Left ventricle myocardium inferior (tissue), 1 donor: Measurements from ENCODE around the gene ZNF438. TPM values are rescaled to one million over a fixed set of nuclear protein-coding genes. Genes with fewer than 3 reads are reported as not detected.
"Not testable (repeated sequence)": the region's sequence is repeated elsewhere in the genome, so short reads cannot be mapped to it uniquely, and the experiment has no call there.

ENCODE experiments used
- DNase-seq: peaks from one replicate; pipeline ENCODE4 v3.0.0-alpha.2; 2020
- H3K27ac ChIP-seq: fragments of 200-600 bp; replicated peaks from 2 replicates; pipeline ENCODE4 v1.8.0; 2021
- H3K27me3 ChIP-seq: fragments of 200-600 bp; 2 replicates; pipeline ENCODE4 v1.8.0; 2021; ENCODE audit warnings: low read depth
- H3K36me3 ChIP-seq: fragments of 200-600 bp; 2 replicates; pipeline ENCODE4 v1.8.0; 2021
- H3K4me1 ChIP-seq: fragments of 200-600 bp; 2 replicates; pipeline ENCODE4 v1.8.0; 2021
- H3K4me3 ChIP-seq: fragments of 200-600 bp; 2 replicates; pipeline ENCODE4 v1.8.0; 2021; ENCODE audit warnings: mild to moderate bottlenecking, moderate library complexity
- H3K9me3 ChIP-seq: fragments of 200-600 bp; replicated peaks from 2 replicates; pipeline ENCODE4 v1.8.0; 2021
- intact Hi-C: fragments of 100-400 bp; cut with micrococcal nuclease; formaldehyde crosslinking; loops from one replicate; pipeline ENCODE4 v1.11.0; 2022
- total RNA-seq: library from RNA; stranded (reverse); fragmentation: NEBNext Ultra II Directional; extraction: Animal tissue kit (Norgen Biotek cat#: 25700); gene quantifications from one replicate; pipeline ENCODE4 v1.2.1, GENCODE V29; 2021
- TF ChIP-seq, protein P1 (sequence below): fragments of 200-600 bp; IDR thresholded peaks from 2 replicates; pipeline ENCODE4 v1.8.0; 2021; ENCODE audit warnings: antibody characterized with exemption, mild to moderate bottlenecking, borderline replicate concordance
- donor health status: DM: no; HTN: yes; CAD: no; lungs with severe emphysema.

Gene ZNF438
- total RNA-seq, 1 donor from 2014 or later, result 13.2 TPM

DNA sequence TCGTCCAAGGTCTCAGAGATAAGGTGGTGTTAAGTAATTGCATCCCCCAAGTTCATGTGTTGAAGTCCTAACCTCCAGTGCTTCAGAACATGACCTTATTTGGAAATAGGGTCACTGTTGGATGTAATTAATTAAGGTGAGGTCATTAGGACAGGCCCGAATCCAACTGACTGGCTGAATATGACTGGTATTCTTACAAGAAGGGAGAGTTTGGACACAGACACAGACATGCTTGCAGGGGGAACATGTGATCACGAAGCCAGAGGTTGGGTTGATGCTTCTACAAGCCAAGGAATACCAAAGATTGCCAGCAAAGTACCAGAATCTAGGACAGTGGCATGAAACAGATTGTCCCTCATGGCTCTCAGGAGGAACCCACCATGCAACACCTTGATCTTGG, 228.6 kb downstream of the ZNF438 start:
- Histone ChIP-seq H3K27me3 (no peaks in the 10 kb centered on the region), H3K9me3 (no peaks in the 10 kb centered on the region), H3K4me1 (peaks cover 4% of the 10 kb centered on the region), H3K4me3 (no peak overlapping the region), H3K27ac (peak overlapping the region; percentile 77), H3K36me3 (no peaks in the 10 kb centered on the region)
- TF ChIP-seq, protein P1, sequence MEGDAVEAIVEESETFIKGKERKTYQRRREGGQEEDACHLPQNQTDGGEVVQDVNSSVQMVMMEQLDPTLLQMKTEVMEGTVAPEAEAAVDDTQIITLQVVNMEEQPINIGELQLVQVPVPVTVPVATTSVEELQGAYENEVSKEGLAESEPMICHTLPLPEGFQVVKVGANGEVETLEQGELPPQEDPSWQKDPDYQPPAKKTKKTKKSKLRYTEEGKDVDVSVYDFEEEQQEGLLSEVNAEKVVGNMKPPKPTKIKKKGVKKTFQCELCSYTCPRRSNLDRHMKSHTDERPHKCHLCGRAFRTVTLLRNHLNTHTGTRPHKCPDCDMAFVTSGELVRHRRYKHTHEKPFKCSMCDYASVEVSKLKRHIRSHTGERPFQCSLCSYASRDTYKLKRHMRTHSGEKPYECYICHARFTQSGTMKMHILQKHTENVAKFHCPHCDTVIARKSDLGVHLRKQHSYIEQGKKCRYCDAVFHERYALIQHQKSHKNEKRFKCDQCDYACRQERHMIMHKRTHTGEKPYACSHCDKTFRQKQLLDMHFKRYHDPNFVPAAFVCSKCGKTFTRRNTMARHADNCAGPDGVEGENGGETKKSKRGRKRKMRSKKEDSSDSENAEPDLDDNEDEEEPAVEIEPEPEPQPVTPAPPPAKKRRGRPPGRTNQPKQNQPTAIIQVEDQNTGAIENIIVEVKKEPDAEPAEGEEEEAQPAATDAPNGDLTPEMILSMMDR, result no peak
- intact Hi-C loops, result no loop called here
- no peak for DNase-seq

DNA sequence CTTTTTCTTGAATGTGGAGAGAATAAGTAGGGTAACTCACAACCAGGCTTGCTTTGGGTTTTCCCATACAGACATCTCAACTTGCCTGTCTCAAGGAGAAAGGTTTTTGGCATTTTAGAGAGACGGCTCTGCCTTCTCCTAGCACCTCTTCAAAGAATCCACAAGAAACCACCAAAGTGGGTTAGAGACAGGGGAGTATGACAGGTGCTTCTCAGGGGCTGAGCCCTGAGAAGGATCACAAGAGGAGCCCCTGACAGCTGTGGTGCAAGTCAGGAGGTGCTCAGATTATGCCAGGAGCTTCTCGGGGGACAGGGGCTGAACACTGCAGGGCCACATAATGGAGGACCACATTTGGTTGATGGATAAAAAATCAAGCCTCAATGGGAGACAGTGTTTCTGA, 231.3 kb downstream of the ZNF438 start:
- no peaks in the 10 kb centered on the region for H3K9me3 ChIP-seq
- no peaks in the 10 kb centered on the region for H3K27me3 ChIP-seq
- no peak for DNase-seq
- TF ChIP-seq, protein P1, result no peak
- H3K36me3 ChIP-seq, result no peaks in the 10 kb centered on the region
- H3K4me3 ChIP-seq, result no peak overlapping the region
- H3K27ac ChIP-seq, result no peak overlapping the region
- peaks cover 4% of the 10 kb centered on the region for H3K4me1 ChIP-seq
- intact Hi-C loops, result no loop called here

DNA sequence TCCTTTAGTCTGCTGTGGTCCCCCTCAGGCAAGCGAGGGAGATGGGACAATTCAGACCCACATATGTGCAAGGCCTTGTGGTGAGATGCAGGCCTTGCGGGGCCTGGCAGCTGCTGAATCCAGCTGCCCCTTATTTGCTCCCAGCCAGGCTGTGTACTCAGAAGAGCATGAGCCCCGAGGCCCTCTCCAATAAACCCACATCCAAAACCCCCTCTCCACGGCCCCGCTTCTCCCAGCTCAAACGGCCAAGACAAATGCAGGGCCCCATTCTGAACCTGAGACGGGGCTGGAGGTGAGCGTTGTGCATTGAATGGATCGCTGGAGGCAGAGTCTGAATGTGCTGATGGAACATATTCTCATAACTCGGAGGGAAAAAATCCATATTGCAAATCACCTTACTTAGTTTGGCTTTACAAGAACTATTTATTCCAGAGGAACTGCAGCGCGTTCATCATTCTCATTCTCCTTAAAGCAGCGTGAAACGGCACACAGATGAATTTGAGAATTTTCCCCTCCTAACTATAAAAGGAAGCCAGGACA, 232.9 kb downstream of the ZNF438 start:
- intact Hi-C loops, result no loop called here
- Histone ChIP-seq H3K27me3 (no peaks in the 10 kb centered on the region), H3K4me1 (no peaks in the 10 kb centered on the region), H3K4me3 (no peak overlapping the region), H3K36me3 (no peaks in the 10 kb centered on the region), H3K9me3 (no peaks in the 10 kb centered on the region), H3K27ac (no peak overlapping the region)
- TF ChIP-seq, protein P1, result no peak
- no peak for DNase-seq

DNA sequence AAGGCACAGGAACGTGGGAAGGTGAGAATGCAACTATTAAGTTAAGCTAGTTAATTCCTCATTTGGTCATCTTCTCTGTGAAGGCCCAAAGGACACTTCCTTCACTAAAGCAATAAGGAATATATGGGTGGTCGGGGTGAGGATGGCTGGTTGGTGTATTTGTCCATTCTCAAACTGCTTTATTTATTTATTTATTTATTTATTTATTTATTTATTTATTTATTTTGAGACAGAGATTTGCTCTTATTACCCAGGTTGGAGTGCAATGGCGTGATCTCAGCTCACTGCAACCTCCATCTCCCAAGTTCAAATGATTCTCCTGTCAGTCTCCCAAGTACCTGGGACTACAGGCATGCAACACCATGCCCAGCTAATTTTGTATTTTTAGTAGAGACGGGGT, 236.6 kb downstream of the ZNF438 start:
- not testable (repeated sequence) for H3K4me3 ChIP-seq

More for the DNA sequence above, 236.6 kb downstream of the ZNF438 start:
- intact Hi-C loops, H3K27ac ChIP-seq, H3K27me3 ChIP-seq, H3K36me3 ChIP-seq, H3K4me1 ChIP-seq, H3K9me3 ChIP-seq, DNase-seq: not testable (repeated sequence)
